Measurements from ENCODE around the gene SLC25A15.
"Not testable (repeated sequence)": the region's sequence is repeated elsewhere in the genome, so short reads cannot be mapped to it uniquely, and the experiment has no call there.

The SLC25A15 gene

DNA sequence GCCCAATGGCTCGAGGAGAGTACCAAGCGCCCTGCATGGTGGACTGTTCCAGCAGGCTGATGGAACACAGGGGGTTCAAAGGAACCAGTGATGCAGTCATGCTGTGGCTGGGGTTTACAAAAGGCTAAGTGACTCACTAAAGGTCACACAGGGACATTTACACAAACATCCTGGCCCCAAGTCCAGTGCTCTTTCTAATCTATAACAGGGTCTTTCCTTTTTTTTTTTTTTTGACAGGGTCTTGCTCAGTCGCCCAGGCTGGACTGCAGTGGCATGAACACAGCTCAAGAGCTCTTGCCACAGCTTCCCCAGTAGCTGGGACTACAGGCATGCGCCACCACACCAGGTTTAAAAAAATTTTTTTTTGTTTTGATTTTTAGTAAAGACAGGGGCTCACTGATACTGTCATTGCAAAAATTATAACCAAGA lies 2.8 kb upstream of the SLC25A15 start:
- Histone ChIP-seq H3K4me1 (ENCODE audit: insufficient read depth, low read length) (no peaks in the 10 kb centered on the region), H3K4me3 (ENCODE audit: low read length) (no peak overlapping the region), H3K9me3 (ENCODE audit: insufficient read depth, low read depth, low read length) (no peaks in the 10 kb centered on the region), H3K27me3 (ENCODE audit: insufficient read depth, low read length) (no peaks in the 10 kb centered on the region), H3K27ac (ENCODE audit: low read length) (no peak overlapping the region), H3K9ac (ENCODE audit: low read depth, low read length) (no peak overlapping the region), H3K36me3 (ENCODE audit: insufficient read depth, low read depth, low read length) (no peaks in the 10 kb centered on the region)

DNA sequence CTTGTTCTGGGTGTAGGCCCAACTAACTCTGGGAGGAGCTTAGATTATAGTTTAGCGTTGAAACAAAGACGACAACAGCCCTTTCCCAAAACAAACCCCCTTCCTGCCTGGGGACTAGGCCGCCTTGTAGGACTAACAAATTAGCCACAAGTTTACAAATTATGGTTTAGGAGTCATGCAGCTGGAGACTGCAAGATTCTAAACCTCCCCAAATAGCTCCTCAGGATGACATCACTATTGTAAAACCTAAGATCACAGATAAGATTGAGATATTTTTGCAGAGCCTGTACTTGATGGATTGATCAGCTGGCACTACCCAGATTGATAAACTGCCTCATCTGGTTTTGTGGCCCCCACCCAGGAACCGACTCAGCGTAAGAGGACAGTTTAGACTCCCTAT lies 2.3 kb upstream of the SLC25A15 start:
- Histone ChIP-seq H3K4me1 (ENCODE audit: insufficient read depth, low read length) (no peaks in the 10 kb centered on the region), H3K9me3 (ENCODE audit: insufficient read depth, low read depth, low read length) (no peaks in the 10 kb centered on the region), H3K27me3 (ENCODE audit: insufficient read depth, low read length) (no peaks in the 10 kb centered on the region), H3K36me3 (ENCODE audit: insufficient read depth, low read depth, low read length) (no peaks in the 10 kb centered on the region), H3K4me3 (ENCODE audit: low read length) (no peak overlapping the region), H3K9ac (ENCODE audit: low read depth, low read length) (no peak overlapping the region), H3K27ac (ENCODE audit: low read length) (no peak overlapping the region)

DNA sequence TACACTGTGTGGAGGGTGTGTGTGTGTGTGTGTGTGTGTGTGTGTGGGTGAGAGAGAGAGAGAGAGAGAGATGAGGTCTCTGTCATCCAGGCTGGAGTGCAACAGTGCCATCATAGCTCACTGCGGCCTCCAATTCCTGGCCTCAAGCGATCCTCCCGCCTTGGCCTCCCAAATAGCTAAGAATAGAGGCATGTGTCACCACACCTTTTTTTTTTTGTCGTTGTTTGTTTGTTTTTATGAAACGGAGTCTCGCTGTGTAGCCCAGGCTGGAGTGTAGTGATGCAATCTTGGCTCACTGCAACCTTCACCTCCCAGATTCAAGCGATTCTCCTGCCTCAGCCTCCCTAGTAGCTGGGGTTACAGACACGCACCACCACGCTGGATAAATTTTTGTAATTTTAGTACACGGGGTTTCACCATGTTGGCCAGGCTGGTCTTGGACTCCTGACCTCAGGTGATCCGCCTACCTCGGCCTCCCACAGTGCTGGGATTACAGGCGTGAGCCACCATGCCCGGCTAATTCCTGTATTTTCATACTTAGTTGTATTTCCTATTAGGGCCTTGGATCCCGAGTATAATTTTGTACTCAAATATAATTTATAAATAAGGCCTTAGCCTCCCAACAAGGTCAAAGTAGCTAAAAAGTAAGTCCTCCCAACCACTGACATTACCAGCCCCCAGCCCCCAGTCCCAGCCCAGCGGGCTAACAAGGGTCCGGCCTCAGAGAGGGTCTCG lies 704 bp upstream of the SLC25A15 start:
- H3K27ac ChIP-seq (ENCODE audit: low read length); H3K36me3 ChIP-seq (ENCODE audit: insufficient read depth, low read depth, low read length); H3K9me3 ChIP-seq (ENCODE audit: insufficient read depth, low read depth, low read length); H3K27me3 ChIP-seq (ENCODE audit: insufficient read depth, low read length); H3K4me1 ChIP-seq (ENCODE audit: insufficient read depth, low read length): not testable (repeated sequence)
- peak overlapping the region; percentile 86 for H3K4me3 ChIP-seq (ENCODE audit: low read length)
- peak overlapping the region; percentile 76; the same call in 1 of the 2 replicates for H3K9ac ChIP-seq (ENCODE audit: low read depth, low read length)

DNA sequence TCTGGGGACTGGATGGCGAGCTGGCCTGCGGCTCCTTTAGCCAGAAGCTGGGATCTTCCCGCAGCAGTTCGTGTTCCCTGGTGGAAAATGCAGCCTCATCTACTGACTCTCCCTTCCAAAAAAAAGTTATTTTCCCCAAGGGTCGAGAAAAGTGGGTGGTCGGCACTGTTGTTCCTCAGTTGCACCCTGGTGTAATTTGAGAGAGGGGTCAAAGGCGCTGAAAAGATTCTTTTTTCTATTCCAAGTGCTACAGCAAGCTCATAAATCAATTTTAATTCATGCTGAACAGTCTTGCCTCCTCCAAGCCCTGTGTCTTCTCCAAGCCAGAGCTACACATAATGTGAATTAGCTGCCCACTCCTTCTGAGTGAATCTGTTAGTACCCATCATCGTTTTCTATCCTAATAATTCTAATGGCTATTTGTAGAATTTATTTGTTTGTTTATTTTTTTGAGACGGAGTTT lies 774 bp downstream of the SLC25A15 start:
- Histone ChIP-seq H3K27ac (ENCODE audit: low read length) (peak overlapping the region; percentile 2), H3K4me3 (ENCODE audit: low read length) (peak overlapping the region; percentile 86), H3K9ac (ENCODE audit: low read depth, low read length) (peak overlapping the region; percentile 74; the same call in 1 of the 2 replicates), H3K27me3 (ENCODE audit: insufficient read depth, low read length) (no peaks in the 10 kb centered on the region), H3K9me3 (ENCODE audit: insufficient read depth, low read depth, low read length) (no peaks in the 10 kb centered on the region), H3K36me3 (ENCODE audit: insufficient read depth, low read depth, low read length) (peaks cover 13% of the 10 kb centered on the region), H3K4me1 (ENCODE audit: insufficient read depth, low read length) (no peaks in the 10 kb centered on the region)

DNA sequence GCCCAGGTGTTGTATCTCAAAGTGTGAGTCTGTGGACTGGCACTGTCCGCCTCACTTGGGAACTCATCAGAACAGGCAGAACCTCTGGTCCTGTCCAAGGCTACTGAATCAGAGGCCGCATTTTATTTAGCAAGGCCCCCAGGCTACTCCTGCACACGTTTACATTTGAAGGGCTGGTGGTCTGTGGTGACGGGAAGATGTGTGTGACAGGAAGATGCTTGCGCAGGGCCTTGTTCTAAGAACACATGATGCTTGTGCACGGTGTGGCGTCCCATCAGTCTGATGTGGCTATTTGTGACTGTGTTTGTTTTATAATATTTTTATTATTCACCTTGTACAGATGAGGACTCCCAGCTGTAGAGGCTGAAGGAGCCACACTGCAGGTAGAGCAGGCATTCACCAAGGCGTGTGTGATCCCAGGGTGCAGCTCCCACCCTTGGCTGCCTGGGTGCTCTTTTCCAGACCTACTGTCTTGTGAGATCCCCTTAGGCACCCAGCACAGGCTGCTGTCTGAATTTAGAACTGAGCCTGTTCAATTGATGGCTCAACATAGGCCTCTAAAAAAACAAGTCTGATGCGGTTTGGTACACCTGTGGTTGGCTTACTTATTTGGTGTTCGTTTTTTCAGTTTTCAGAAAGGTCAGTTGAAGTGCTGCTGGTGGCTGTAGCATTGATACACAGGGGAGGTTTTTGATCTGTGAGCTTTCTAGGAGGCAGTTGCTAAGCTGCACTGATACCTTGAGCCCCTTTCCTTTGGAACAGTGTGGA lies 3.1 kb downstream of the SLC25A15 start:
- H3K4me1 ChIP-seq (ENCODE audit: insufficient read depth, low read length) = no peaks in the 10 kb centered on the region
- H3K36me3 ChIP-seq (ENCODE audit: insufficient read depth, low read depth, low read length) = peaks cover 26% of the 10 kb centered on the region
- no peak overlapping the region for H3K9ac ChIP-seq (ENCODE audit: low read depth, low read length)
- H3K27ac ChIP-seq (ENCODE audit: low read length) = no peak overlapping the region
- H3K9me3 ChIP-seq (ENCODE audit: insufficient read depth, low read depth, low read length) = no peaks in the 10 kb centered on the region
- H3K4me3 ChIP-seq (ENCODE audit: low read length) = no peak overlapping the region
- no peaks in the 10 kb centered on the region for H3K27me3 ChIP-seq (ENCODE audit: insufficient read depth, low read length)

DNA sequence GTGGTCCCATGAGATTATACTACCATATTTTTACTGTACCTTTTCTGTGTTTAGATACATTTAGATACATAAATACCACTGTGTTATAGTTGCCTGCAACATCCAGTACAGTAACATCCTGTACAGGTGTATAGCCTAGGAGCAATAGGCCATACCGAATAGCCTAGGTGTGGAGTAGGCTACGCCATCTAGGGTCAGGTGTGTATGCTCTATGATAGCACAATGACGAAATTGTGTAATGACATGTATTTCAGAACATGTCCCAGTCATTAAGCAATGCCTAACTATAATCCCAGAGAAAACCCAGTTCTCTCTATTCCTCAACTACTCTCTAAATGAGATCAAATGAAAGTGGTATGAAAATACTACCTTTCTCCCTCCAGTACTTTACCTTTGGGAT lies 3.9 kb downstream of the SLC25A15 start:
- Histone ChIP-seq H3K27me3 (ENCODE audit: insufficient read depth, low read length) (no peaks in the 10 kb centered on the region), H3K36me3 (ENCODE audit: insufficient read depth, low read depth, low read length) (peaks cover 31% of the 10 kb centered on the region), H3K4me1 (ENCODE audit: insufficient read depth, low read length) (no peaks in the 10 kb centered on the region), H3K9ac (ENCODE audit: low read depth, low read length) (no peak overlapping the region), H3K27ac (ENCODE audit: low read length) (no peak overlapping the region), H3K9me3 (ENCODE audit: insufficient read depth, low read depth, low read length) (no peaks in the 10 kb centered on the region), H3K4me3 (ENCODE audit: low read length) (no peak overlapping the region)

DNA sequence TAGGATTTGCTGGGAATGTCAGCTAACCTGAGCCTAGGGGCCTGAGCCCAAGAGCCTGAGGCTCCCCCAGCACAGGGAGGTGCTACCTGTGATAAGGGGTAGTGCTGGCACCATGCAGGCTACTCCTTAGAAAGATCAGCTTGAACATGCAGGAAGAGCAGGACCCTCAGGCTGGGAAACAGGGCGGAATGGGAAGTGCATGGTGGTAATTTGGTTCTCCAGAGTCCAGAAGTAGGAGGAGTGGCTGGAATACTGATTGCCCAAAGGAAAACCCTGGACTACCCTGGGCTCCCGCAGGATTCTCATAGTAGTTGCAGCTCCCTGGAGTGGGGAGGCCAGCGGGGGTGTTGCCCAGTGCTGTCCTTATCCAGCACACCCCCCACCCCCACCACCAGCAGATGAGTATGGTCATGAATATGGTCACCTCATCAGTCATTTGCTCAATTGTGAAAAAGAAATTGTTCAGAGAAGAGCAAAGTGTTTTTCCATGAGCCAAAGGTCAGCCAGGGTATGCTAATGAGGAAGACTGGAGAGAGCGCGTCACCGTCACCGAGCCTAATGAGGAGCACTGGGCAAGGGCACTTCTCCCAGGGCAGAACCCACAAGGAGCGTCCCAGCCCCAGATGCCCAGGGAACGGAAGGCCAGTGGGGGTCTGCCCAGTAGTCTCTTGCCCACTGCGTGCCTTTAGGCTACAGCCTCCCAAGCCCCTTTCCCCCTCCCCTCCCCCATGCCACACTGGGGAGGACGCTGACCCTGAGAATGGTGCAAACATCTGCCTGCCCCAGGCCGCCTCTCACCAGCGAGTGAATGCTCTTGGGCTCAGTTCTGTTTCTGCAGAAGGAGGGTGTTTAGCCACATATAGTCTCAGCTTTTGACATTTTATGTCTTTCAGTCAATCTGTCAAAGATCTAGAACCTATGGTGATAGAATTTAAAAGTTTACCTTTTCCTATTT lies 5.3 kb downstream of the SLC25A15 start:
- Histone ChIP-seq H3K9ac (ENCODE audit: low read depth, low read length) (no peak overlapping the region), H3K4me3 (ENCODE audit: low read length) (no peak overlapping the region), H3K9me3 (ENCODE audit: insufficient read depth, low read depth, low read length) (no peaks in the 10 kb centered on the region), H3K36me3 (ENCODE audit: insufficient read depth, low read depth, low read length) (peaks cover 44% of the 10 kb centered on the region), H3K27ac (ENCODE audit: low read length) (no peak overlapping the region), H3K4me1 (ENCODE audit: insufficient read depth, low read length) (no peaks in the 10 kb centered on the region), H3K27me3 (ENCODE audit: insufficient read depth, low read length) (no peaks in the 10 kb centered on the region)

DNA sequence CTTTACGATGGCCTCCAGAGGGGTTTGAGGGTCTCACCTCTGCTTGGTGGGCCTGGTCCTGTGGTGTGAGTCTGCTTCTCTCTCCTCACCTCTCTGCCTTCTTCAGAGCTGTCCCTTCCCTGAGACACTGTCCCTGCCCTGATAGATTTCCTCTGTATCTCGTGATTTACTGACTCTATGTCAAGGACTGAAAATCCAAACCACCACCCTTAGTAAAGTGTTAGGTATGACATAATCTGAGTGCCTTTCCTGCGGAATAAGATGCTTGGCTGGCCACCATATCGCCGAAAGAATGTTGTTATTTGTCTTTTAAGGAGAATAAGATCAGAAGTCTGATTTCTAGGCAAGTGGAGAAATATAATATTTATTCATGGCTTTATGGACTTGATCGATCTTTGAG lies 7.2 kb downstream of the SLC25A15 start:
- H3K36me3 ChIP-seq (ENCODE audit: insufficient read depth, low read depth, low read length) = peaks cover 51% of the 10 kb centered on the region

DNA sequence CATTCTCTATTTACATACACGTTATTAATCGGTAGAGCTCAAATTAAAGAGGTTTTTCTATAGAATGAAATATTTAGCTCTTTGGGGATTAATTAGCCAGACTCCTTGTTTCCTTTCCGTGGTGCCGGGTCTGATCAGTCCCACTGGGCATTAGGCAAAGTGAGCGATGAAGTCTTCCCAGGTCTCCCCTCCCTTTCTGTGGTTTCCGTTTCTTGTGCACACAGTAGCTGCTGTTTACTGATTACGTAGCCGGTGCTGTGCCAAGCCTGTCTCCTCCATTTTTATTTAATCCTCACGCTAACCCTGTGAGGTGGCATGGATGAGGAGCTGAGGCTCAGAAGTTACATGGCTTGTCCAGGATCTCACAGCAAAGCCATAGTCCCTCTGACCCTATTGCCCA lies 9.0 kb downstream of the SLC25A15 start:
- Histone ChIP-seq H3K27me3 (ENCODE audit: insufficient read depth, low read length) (no peaks in the 10 kb centered on the region), H3K9me3 (ENCODE audit: insufficient read depth, low read depth, low read length) (no peaks in the 10 kb centered on the region), H3K27ac (ENCODE audit: low read length) (no peak overlapping the region), H3K36me3 (ENCODE audit: insufficient read depth, low read depth, low read length) (peaks cover 58% of the 10 kb centered on the region), H3K4me3 (ENCODE audit: low read length) (no peak overlapping the region), H3K4me1 (ENCODE audit: insufficient read depth, low read length) (no peaks in the 10 kb centered on the region), H3K9ac (ENCODE audit: low read depth, low read length) (no peak overlapping the region)

More for the DNA sequence above, 7.2 kb downstream of the SLC25A15 start:
- Histone ChIP-seq H3K9ac (ENCODE audit: low read depth, low read length) (no peak overlapping the region), H3K27ac (ENCODE audit: low read length) (no peak overlapping the region), H3K27me3 (ENCODE audit: insufficient read depth, low read length) (no peaks in the 10 kb centered on the region), H3K4me1 (ENCODE audit: insufficient read depth, low read length) (no peaks in the 10 kb centered on the region), H3K4me3 (ENCODE audit: low read length) (no peak overlapping the region), H3K9me3 (ENCODE audit: insufficient read depth, low read depth, low read length) (no peaks in the 10 kb centered on the region)

DNA sequence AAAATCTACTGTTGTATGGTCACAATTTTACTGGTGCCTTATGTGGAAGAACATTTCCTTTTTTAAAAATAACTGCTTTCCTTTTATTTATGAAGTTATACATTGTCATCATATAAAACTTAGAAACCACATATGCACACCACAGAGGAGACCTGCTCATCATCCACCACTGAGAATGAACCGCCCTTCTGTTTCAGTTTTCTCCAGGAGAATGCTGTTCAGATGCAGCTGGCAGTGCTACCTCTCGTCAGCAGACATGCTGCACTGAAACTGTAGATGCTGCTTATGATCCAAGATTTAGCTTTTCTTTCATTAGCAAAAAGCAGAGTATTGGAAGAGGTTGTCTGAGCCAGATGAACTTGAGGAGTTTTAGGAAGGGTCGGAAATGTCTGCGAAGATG lies 10.1 kb downstream of the SLC25A15 start:
- H3K4me1 ChIP-seq (ENCODE audit: insufficient read depth, low read length) = no peaks in the 10 kb centered on the region
- no peaks in the 10 kb centered on the region for H3K9me3 ChIP-seq (ENCODE audit: insufficient read depth, low read depth, low read length)
- H3K27me3 ChIP-seq (ENCODE audit: insufficient read depth, low read length) = no peaks in the 10 kb centered on the region
- peaks cover 53% of the 10 kb centered on the region for H3K36me3 ChIP-seq (ENCODE audit: insufficient read depth, low read depth, low read length)
- H3K27ac ChIP-seq (ENCODE audit: low read length) = no peak overlapping the region
- H3K9ac ChIP-seq (ENCODE audit: low read depth, low read length) = no peak overlapping the region
- no peak overlapping the region for H3K4me3 ChIP-seq (ENCODE audit: low read length)

DNA sequence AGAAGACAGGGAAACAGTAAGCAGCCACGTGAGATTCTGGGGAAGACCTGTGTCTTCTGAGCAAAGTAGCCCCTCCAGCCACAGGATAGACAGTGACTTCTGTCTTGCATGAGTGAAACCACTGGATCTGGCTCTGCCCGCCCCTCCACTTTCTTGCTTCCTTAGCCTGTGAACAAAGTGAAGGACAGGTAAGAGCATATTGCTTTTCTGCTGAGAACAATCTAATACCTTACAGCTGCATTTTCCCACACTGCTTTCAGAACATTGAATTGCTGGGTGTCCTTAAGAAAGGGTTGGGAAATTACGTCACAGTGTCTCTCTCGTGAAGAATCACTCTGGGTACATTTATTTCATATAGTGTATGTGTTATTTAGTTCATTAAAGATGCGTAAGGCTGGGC lies 11.1 kb downstream of the SLC25A15 start:
- Histone ChIP-seq H3K36me3 (ENCODE audit: insufficient read depth, low read depth, low read length) (peaks cover 57% of the 10 kb centered on the region), H3K9ac (ENCODE audit: low read depth, low read length) (no peak overlapping the region), H3K27me3 (ENCODE audit: insufficient read depth, low read length) (no peaks in the 10 kb centered on the region), H3K9me3 (ENCODE audit: insufficient read depth, low read depth, low read length) (no peaks in the 10 kb centered on the region), H3K4me3 (ENCODE audit: low read length) (no peak overlapping the region), H3K27ac (ENCODE audit: low read length) (no peak overlapping the region), H3K4me1 (ENCODE audit: insufficient read depth, low read length) (no peaks in the 10 kb centered on the region)

All from iPS-20b (cell line).